ENCODE data around the gene PLCXD1.
"Not testable (repeated sequence)": the region's sequence is repeated elsewhere in the genome, so short reads cannot be mapped to it uniquely, and the experiment has no call there.

PLCXD1 gene

DNA sequence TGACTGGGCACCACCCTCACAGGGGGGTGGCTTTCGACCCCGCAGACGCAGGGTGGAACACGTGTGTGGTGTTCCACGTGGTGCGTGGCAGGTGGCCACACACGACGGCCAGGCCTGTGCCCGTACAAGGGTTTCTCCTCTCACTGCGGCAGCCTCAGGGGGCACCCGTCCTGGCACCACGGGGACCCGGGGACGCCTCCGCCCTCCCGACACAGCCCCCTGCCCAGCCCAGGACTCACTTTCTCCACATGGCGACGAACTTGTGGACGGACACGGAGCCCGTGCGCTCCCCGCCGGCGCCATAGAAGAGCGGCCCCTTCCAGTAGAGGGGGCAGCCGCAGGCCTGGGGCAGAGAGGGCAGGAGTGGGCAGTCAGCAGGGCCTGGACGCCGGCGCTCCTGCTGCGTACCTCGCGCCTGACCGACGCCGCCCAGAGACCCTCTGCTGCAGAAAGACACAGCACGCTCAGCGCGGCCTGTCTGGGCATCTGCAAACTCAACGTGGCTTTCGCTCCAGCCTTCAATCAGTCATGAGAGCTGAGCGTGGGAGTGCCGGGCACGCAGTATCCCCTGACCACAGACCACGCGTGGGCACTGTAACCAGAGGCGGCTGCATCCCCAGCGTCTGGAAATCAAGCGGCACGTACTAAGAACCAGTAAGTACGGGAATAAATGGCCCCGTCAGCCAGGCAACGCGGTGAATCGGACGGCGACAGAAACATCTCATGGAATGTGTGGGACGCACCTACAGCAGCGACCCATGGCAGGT is 66.4 kb downstream of the PLCXD1 start:
- TF ChIP-seq, protein P1, sequence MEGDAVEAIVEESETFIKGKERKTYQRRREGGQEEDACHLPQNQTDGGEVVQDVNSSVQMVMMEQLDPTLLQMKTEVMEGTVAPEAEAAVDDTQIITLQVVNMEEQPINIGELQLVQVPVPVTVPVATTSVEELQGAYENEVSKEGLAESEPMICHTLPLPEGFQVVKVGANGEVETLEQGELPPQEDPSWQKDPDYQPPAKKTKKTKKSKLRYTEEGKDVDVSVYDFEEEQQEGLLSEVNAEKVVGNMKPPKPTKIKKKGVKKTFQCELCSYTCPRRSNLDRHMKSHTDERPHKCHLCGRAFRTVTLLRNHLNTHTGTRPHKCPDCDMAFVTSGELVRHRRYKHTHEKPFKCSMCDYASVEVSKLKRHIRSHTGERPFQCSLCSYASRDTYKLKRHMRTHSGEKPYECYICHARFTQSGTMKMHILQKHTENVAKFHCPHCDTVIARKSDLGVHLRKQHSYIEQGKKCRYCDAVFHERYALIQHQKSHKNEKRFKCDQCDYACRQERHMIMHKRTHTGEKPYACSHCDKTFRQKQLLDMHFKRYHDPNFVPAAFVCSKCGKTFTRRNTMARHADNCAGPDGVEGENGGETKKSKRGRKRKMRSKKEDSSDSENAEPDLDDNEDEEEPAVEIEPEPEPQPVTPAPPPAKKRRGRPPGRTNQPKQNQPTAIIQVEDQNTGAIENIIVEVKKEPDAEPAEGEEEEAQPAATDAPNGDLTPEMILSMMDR (IDR thresholded peaks at IDR 0.05; ENCODE audit: low read depth, low read length), result no peak

DNA sequence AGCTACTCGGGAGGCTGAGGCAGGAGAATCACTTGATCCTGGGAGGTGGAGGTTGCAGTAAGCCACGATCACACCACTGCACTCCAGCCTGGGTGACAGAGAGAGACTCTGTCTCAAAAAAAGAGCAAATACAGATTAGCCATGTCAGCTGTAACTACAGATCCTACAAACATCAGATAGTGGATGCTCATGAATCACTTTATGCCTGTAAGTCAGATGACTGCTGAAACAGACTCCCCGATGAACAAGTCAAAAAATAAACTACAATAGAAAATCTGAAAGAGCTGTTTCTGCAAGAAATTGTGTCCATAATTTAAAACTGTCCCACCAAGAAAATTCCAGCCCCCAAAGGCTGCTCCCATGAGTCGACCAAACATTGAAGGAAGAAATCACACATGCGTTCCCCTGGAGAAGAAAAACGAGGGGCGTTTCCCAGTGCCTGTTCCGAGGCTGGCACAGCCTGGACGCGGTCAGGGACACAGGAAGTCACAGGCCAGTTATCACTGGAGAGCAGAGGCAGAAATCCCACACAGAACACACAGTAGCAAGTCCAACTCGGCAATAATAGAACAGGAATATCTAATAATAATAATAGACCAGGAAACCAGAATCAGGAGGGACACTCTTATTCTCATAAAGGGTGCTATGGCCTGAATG is 67.4 kb downstream of the PLCXD1 start:
- TF ChIP-seq, protein P1 (IDR thresholded peaks at IDR 0.05; ENCODE audit: low read depth, low read length), result no peak

More for the DNA sequence above, 66.4 kb downstream of the PLCXD1 start:
- H3K4me3 ChIP-seq (ENCODE audit: low read depth, low read length), result no peak overlapping the region

GRCh38 chrX:349196-349595 is 68.0 kb downstream of the PLCXD1 start:
- TF ChIP-seq, protein P1 (IDR thresholded peaks at IDR 0.05; ENCODE audit: low read depth, low read length), result no peak
- no peak overlapping the region for H3K4me3 ChIP-seq (ENCODE audit: low read depth, low read length)

More for the DNA sequence above, 67.4 kb downstream of the PLCXD1 start:
- H3K4me3 ChIP-seq (ENCODE audit: low read depth, low read length), result no peak overlapping the region

GRCh38 chrX:349702-350101 is 68.5 kb downstream of the PLCXD1 start:
- TF ChIP-seq, protein P1 (IDR thresholded peaks at IDR 0.05; ENCODE audit: low read depth, low read length), result no peak
- no peak overlapping the region for H3K4me3 ChIP-seq (ENCODE audit: low read depth, low read length)

GRCh38 chrX:350148-350533 is 69.0 kb downstream of the PLCXD1 start:
- TF ChIP-seq, protein P1 (IDR thresholded peaks at IDR 0.05; ENCODE audit: low read depth, low read length), result no peak
- H3K4me3 ChIP-seq (ENCODE audit: low read depth, low read length), result no peak overlapping the region

DNA sequence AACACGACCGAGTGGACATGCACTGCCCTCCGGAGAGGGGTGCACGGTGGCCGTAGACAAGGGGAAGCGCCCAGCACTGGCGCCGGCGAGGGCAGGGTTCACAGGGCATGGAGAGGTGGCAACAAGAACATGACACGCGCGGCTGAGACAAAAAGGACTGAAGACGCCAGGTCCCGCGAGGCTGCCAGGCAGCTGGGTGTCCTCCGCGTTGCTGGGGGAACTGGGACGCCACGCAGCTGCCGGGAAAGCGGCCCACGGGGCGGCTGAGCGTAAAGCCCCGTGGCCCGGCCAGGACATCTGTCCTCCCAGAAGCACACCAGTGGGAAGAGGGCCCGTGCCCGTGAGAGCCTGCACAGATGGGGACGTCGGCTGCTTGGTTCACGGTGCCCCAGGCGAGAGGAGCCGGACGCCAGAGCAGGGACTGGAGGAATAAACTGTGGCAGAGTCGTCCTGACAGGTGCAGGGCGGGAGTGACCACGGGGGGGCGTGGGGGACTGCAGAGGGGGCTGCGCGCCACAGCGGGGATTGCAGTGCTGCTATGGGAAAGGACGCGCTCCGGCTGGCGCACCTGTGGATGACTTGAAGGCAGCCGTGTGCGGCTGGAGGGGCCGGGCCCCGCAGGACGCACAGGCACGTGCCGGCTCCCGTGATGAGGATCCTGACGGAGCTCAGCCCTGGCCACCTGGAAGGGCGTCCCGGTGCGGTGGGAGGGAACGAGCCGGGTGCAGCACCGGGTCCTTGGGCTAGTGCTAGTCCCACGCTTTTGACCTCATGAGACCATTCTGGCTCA is 69.5 kb downstream of the PLCXD1 start:
- no peak overlapping the region for H3K4me3 ChIP-seq (ENCODE audit: low read depth, low read length)
- TF ChIP-seq, protein P1 (IDR thresholded peaks at IDR 0.05; ENCODE audit: low read depth, low read length), result no peak

DNA sequence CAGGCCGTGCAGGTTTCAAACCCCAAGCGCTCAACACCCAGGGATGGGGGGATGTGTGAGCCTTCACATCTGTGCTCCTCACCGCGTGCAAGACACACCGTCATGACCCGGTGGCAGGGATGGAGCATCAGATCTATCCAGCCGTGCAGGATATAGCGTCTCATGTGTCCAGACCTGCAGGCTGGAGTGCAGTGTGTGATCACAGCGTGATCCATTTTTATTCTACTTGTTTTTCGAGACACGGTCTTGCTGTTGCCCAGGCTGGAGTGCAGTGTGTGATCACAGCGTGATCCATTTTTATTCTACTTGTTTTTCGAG is 70.1 kb downstream of the PLCXD1 start:
- not testable (repeated sequence) for H3K4me3 ChIP-seq (ENCODE audit: low read depth, low read length)

All from WI38 (cell line).